HFFc6 (cell line): ENCODE results near the gene PBX1. TPM values are rescaled to one million over a fixed set of nuclear protein-coding genes. Genes with fewer than 3 reads are reported as not detected.

ENCODE experiments used
- DNase-seq: peaks from one replicate; pipeline ENCODE4 v3.0.0-alpha.2; 2018
- H3K27ac Mint-ChIP-seq: 2 replicates; pipeline ENCODE4 v1.8.0; 2020; ENCODE audit warnings: mild to moderate bottlenecking, mixed read lengths
- H3K27me3 Mint-ChIP-seq: 2 replicates; pipeline ENCODE4 v1.8.0; 2021; ENCODE audit warnings: mild to moderate bottlenecking, moderate library complexity, mixed read lengths; ENCODE audit not compliant: insufficient read depth
- H3K36me3 Mint-ChIP-seq: 2 replicates; pipeline ENCODE4 v1.8.0; 2021; ENCODE audit warnings: low read depth, mixed read lengths
- H3K4me1 Mint-ChIP-seq: 2 replicates; pipeline ENCODE4 v1.8.0; 2020; ENCODE audit warnings: low read depth, mixed read lengths
- H3K4me3 Mint-ChIP-seq: 2 replicates; pipeline ENCODE4 v1.8.0; 2020; ENCODE audit warnings: mild to moderate bottlenecking, moderate library complexity, mixed read lengths
- H3K9me3 Mint-ChIP-seq: 2 replicates; pipeline ENCODE4 v1.8.0; 2020; ENCODE audit warnings: mild to moderate bottlenecking, mixed read lengths
- total RNA-seq, 6 experiments: library from RNA; stranded (reverse); fragmentation: NEBNext Ultra II Directional; extraction: Animal tissue kit (Norgen Biotek cat#: 25700); gene quantifications; 2 replicates in 1 of 6; 3 replicates in 5 of 6; pipeline ENCODE4 v1.2.3, GENCODE V29; 2021
- TF ChIP-seq, protein P1 (sequence below): fragments of 200-600 bp; sonication (generic); IDR thresholded peaks from 2 replicates; pipeline ENCODE4 v1.5.0; 2021; ENCODE audit warnings: antibody characterized with exemption, mild to moderate bottlenecking

Gene PBX1
- total RNA-seq, 6 experiments from 2014 or later: 35.4 to 42.3 (median 39.1) TPM

GRCh38 chr1:164670786-164671185 lies 111.8 kb downstream of the PBX1 start:
- TF ChIP-seq, protein P1, sequence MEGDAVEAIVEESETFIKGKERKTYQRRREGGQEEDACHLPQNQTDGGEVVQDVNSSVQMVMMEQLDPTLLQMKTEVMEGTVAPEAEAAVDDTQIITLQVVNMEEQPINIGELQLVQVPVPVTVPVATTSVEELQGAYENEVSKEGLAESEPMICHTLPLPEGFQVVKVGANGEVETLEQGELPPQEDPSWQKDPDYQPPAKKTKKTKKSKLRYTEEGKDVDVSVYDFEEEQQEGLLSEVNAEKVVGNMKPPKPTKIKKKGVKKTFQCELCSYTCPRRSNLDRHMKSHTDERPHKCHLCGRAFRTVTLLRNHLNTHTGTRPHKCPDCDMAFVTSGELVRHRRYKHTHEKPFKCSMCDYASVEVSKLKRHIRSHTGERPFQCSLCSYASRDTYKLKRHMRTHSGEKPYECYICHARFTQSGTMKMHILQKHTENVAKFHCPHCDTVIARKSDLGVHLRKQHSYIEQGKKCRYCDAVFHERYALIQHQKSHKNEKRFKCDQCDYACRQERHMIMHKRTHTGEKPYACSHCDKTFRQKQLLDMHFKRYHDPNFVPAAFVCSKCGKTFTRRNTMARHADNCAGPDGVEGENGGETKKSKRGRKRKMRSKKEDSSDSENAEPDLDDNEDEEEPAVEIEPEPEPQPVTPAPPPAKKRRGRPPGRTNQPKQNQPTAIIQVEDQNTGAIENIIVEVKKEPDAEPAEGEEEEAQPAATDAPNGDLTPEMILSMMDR: no peak
- Mint-ChIP-seq H3K27me3 (no peaks in the 10 kb centered on the region), H3K4me3 (no peak overlapping the region), H3K36me3 (peaks cover 9% of the 10 kb centered on the region), H3K9me3 (peaks cover 8% of the 10 kb centered on the region), H3K27ac (0 out of 2 replicates have a peak overlapping the region, but pooled peaks have one; percentile 24), H3K4me1 (peaks cover 36% of the 10 kb centered on the region)
- no peak for DNase-seq

- Mint-ChIP-seq H3K4me1 (peaks cover 39% of the 10 kb centered on the region), H3K27ac (peak overlapping the region; percentile 56; the same call in 1 of the 2 replicates)
Measured at GRCh38 chr1:164671323-164671965, 112.5 kb downstream of the PBX1 start.

DNA sequence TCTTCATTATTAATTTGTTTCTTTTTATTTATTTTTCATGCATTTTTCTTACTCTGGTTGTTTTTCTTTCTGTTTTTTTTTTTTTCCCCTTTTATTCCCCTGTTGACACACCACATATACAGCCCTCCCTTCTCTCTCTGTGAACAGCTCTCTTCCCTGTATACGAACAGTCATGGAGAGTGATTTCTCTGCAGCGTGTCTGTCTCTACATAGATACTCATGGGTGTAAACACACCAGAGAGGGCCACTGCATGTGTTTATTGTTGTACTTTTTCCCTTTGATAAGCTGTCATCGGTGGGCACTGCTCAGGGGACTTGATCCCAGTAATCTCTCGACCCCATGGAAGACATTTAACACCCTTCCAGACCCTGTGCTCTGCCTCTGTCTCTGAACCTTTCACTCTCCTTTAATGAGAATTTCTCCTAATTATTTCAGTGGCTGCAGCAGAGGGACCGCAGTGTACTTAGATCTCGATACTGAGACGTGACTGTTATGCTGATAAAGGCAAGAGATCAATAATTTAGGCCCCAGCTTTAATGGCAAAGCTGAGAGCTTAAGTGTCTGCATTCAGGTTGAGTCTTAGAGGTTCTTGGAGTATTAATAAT lies 113.1 kb downstream of the PBX1 start:
- Mint-ChIP-seq H3K9me3 (peaks cover 8% of the 10 kb centered on the region), H3K36me3 (peaks cover 9% of the 10 kb centered on the region), H3K4me1 (peaks cover 39% of the 10 kb centered on the region), H3K4me3 (peak overlapping the region; percentile 35; the same call in 1 of the 2 replicates), H3K27ac (peak overlapping the region; percentile 56; the same call in 1 of the 2 replicates), H3K27me3 (no peaks in the 10 kb centered on the region)
- DNase-seq: no peak
- TF ChIP-seq, protein P1: no peak

More at GRCh38 chr1:164671323-164671965, 112.5 kb downstream of the PBX1 start:
- Mint-ChIP-seq H3K9me3 (peaks cover 8% of the 10 kb centered on the region), H3K27me3 (no peaks in the 10 kb centered on the region), H3K36me3 (peaks cover 9% of the 10 kb centered on the region), H3K4me3 (peak overlapping the region; percentile 35; the same call in 1 of the 2 replicates)
- TF ChIP-seq, protein P1: no peak
- DNase-seq: peak; percentile 13

- DNase-seq: no peak
- no peak overlapping the region for H3K27ac Mint-ChIP-seq
- peaks cover 8% of the 10 kb centered on the region for H3K9me3 Mint-ChIP-seq
- H3K36me3 Mint-ChIP-seq: peaks cover 9% of the 10 kb centered on the region
- no peaks in the 10 kb centered on the region; the same call in 1 of the 2 replicates for H3K27me3 Mint-ChIP-seq
- H3K4me1 Mint-ChIP-seq: peaks cover 39% of the 10 kb centered on the region
- no peak overlapping the region for H3K4me3 Mint-ChIP-seq
- TF ChIP-seq, protein P1: no peak
Measured at GRCh38 chr1:164672588-164672987, 113.6 kb downstream of the PBX1 start.

DNA sequence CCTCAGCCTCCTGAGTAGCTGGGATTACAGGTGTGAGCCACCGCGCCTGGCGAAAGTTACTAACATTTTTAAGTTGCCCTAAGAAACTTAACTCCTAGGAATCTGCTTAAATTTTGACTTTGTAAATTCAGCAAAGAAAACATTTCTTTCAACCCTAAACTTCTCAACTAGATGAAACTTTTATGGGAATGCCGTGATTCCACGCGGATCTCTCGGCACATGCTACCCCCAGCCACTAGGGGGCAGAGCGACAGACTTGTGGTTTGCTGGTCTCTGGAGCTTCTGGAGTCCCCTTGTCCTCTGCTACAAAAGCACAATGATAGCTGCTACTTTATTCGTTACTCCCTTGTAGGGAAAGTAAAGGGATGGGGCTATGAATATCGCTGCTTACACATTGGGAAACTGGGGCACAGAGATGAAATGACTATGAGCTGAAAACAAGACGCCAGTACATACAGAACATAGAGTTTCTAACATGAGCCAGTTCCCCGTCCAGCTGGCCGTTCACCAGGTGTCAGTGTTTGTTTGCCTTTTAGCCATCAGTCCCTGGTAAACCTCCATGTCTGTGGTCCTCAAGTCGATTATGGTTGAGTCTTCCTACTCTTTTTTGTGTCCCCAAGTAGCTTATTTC lies 114.7 kb downstream of the PBX1 start:
- no peak for DNase-seq
- peaks cover 39% of the 10 kb centered on the region for H3K4me1 Mint-ChIP-seq
- H3K27ac Mint-ChIP-seq: no peak overlapping the region
- H3K9me3 Mint-ChIP-seq: peaks cover 8% of the 10 kb centered on the region
- TF ChIP-seq, protein P1: peak; percentile 78
- H3K27me3 Mint-ChIP-seq: no peaks in the 10 kb centered on the region; the same call in 1 of the 2 replicates
- peaks cover 9% of the 10 kb centered on the region; the same call in 1 of the 2 replicates for H3K36me3 Mint-ChIP-seq
- no peak overlapping the region for H3K4me3 Mint-ChIP-seq
